Loucy (cell line): ENCODE results near the gene PGS1.

Experiments used
- EZH2phosphoT487 ChIP-seq: fragments of 200-600 bp; IDR thresholded peaks from 2 replicates; pipeline ENCODE4 v1.6.1; 2018; ENCODE audit warnings: antibody characterized with exemption, mild to moderate bottlenecking, moderate library complexity, borderline replicate concordance
- TF ChIP-seq, protein P1 (sequence below): fragments of 200-600 bp; sonication (generic); conservative IDR thresholded peaks from 2 replicates; pipeline ENCODE4 v1.5.1; 2014; ENCODE audit warnings: mild to moderate bottlenecking, antibody characterized with exemption, low read length

DNA sequence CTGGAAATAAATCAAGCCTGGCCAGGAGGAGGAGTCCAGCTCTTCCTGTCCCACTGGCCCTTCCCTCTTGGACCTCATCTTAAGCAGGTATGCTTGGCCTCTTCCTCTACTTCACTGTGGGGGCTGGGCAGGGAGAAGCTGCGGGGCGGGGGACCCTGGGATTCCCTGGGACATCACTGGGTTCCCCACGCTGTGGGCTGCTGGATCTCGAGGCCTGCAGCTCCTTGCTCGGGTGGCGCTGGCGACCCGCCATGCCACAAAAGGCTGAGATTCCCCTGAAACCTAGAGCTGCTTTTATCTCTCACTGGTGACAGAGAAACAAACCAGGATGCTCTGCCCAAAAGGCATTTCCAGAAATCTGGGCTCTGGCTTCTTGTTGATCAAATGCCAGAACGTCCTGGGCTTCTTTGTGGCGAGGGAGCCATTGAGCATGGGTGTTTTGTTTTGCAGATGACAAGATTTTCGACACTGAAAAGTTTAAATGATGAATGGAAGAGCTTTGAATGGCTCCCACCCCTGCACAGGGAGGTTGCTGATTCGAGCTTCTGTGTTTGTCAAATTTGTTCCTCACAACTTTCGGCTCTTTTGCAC, 8.6 kb upstream of the PGS1 start:
- TF ChIP-seq, protein P1, sequence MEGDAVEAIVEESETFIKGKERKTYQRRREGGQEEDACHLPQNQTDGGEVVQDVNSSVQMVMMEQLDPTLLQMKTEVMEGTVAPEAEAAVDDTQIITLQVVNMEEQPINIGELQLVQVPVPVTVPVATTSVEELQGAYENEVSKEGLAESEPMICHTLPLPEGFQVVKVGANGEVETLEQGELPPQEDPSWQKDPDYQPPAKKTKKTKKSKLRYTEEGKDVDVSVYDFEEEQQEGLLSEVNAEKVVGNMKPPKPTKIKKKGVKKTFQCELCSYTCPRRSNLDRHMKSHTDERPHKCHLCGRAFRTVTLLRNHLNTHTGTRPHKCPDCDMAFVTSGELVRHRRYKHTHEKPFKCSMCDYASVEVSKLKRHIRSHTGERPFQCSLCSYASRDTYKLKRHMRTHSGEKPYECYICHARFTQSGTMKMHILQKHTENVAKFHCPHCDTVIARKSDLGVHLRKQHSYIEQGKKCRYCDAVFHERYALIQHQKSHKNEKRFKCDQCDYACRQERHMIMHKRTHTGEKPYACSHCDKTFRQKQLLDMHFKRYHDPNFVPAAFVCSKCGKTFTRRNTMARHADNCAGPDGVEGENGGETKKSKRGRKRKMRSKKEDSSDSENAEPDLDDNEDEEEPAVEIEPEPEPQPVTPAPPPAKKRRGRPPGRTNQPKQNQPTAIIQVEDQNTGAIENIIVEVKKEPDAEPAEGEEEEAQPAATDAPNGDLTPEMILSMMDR, result no peak
- TF ChIP-seq EZH2phosphoT487, result no peak
